Activated CD4-positive, alpha-beta T cell treated with anti-CD3 and anti-CD28 coated beads, Interleukin-2, amount 10 ng/mL, durations not matched to agents 7 days and 5 days (primary cell): Measurements from ENCODE around the gene CD163. TPM values are rescaled to one million over a fixed set of nuclear protein-coding genes. Genes with fewer than 3 reads are reported as not detected.
A peak's percentile ranks its signal among the peaks of the same experiment; 100 is the strongest.

ENCODE experiments used
- CTCF ChIA-PET: fragments of 350-600 bp; sonication (Branson Sonifier 250); formaldehyde crosslinking; loops from one replicate; lab custom pipeline; 2021; ENCODE audit warnings: antibody characterized with exemption; lab: Charles Lee
- POLR2A ChIA-PET: fragments of 350-600 bp; sonication (Branson Sonifier 250); formaldehyde crosslinking; loops from one replicate; lab custom pipeline; 2021; ENCODE audit warnings: antibody characterized with exemption; lab: Charles Lee
- DNase-seq: peaks from one replicate; pipeline ENCODE4 v3.0.0-alpha.2; 2020
- H3K27ac Mint-ChIP-seq: one replicate; pipeline ENCODE4 v1.8.0; 2021; ENCODE audit warnings: mild to moderate bottlenecking, moderate library complexity, mixed read lengths
- H3K27me3 Mint-ChIP-seq: one replicate; pipeline ENCODE4 v1.8.0; 2021; ENCODE audit warnings: mixed read lengths
- H3K36me3 Mint-ChIP-seq: one replicate; pipeline ENCODE4 v1.8.0; 2021; ENCODE audit warnings: low read depth, mixed read lengths
- H3K4me1 Mint-ChIP-seq: one replicate; pipeline ENCODE4 v1.8.0; 2021; ENCODE audit warnings: mixed read lengths
- H3K4me3 Mint-ChIP-seq: one replicate; pipeline ENCODE4 v1.8.0; 2021; ENCODE audit warnings: mild to moderate bottlenecking, moderate library complexity, mixed read lengths
- H3K9me3 Mint-ChIP-seq: one replicate; pipeline ENCODE4 v1.8.0; 2021; ENCODE audit warnings: mixed read lengths
- total RNA-seq, 2 experiments: library from RNA; stranded (reverse); gene quantifications; one replicate each; pipeline ENCODE4 v1.2.3, GENCODE V29; 2021

CD163 gene
- total RNA-seq, 2 experiments from 2014 or later, result not detected

GRCh38 chr12:7493006-7493405, 10.6 kb downstream of the CD163 start:
- no peak for DNase-seq
- ChIA-PET CTCF (no interaction called here), POLR2A (no interaction called here)
- Mint-ChIP-seq H3K36me3 (no peaks in the 10 kb centered on the region), H3K27ac (no peak overlapping the region), H3K4me3 (no peak overlapping the region), H3K9me3 (no peaks in the 10 kb centered on the region), H3K27me3 (peaks cover 17% of the 10 kb centered on the region), H3K4me1 (no peaks in the 10 kb centered on the region)

- H3K4me1 Mint-ChIP-seq, result no peaks in the 10 kb centered on the region
- H3K36me3 Mint-ChIP-seq, result no peaks in the 10 kb centered on the region
- no peak overlapping the region for H3K27ac Mint-ChIP-seq
- peaks cover 9% of the 10 kb centered on the region for H3K27me3 Mint-ChIP-seq
- H3K4me3 Mint-ChIP-seq, result no peak overlapping the region
- POLR2A ChIA-PET, result no interaction called here
- CTCF ChIA-PET, result no interaction called here
- no peaks in the 10 kb centered on the region for H3K9me3 Mint-ChIP-seq
- DNase-seq, result no peak
Measured at GRCh38 chr12:7486512-7486911, 17.1 kb downstream of the CD163 start.

GRCh38 chr12:7485095-7485494, 18.5 kb downstream of the CD163 start:
- Mint-ChIP-seq H3K9me3 (no peaks in the 10 kb centered on the region), H3K27me3 (no peaks in the 10 kb centered on the region)

GRCh38 chr12:7483343-7483742, 20.2 kb downstream of the CD163 start:
- no peaks in the 10 kb centered on the region for H3K36me3 Mint-ChIP-seq
- no peak overlapping the region for H3K4me3 Mint-ChIP-seq
- POLR2A ChIA-PET, result no interaction called here
- H3K27ac Mint-ChIP-seq, result no peak overlapping the region
- H3K27me3 Mint-ChIP-seq, result no peaks in the 10 kb centered on the region
- no peaks in the 10 kb centered on the region for H3K9me3 Mint-ChIP-seq
- CTCF ChIA-PET, result no interaction called here
- H3K4me1 Mint-ChIP-seq, result no peaks in the 10 kb centered on the region
- DNase-seq, result no peak

More at GRCh38 chr12:7485095-7485494, 18.5 kb downstream of the CD163 start:
- DNase-seq, result no peak
- Mint-ChIP-seq H3K4me1 (no peaks in the 10 kb centered on the region), H3K4me3 (no peak overlapping the region), H3K36me3 (no peaks in the 10 kb centered on the region), H3K27ac (no peak overlapping the region)
- ChIA-PET POLR2A (no interaction called here), CTCF (no interaction called here)

- POLR2A ChIA-PET, result no interaction called here
- peaks cover 9% of the 10 kb centered on the region for H3K27me3 Mint-ChIP-seq
- H3K4me3 Mint-ChIP-seq, result no peak overlapping the region
- CTCF ChIA-PET, result no interaction called here
- no peak for DNase-seq
- no peaks in the 10 kb centered on the region for H3K36me3 Mint-ChIP-seq
- H3K4me1 Mint-ChIP-seq, result no peaks in the 10 kb centered on the region
- H3K9me3 Mint-ChIP-seq, result no peaks in the 10 kb centered on the region
- H3K27ac Mint-ChIP-seq, result no peak overlapping the region
Measured at GRCh38 chr12:7479771-7480170, 23.8 kb downstream of the CD163 start.

- Mint-ChIP-seq H3K36me3 (no peaks in the 10 kb centered on the region), H3K4me3 (no peak overlapping the region), H3K9me3 (peaks cover 4% of the 10 kb centered on the region), H3K27ac (no peak overlapping the region), H3K4me1 (no peaks in the 10 kb centered on the region), H3K27me3 (peaks cover 30% of the 10 kb centered on the region)
- no peak for DNase-seq
- POLR2A ChIA-PET, result no interaction called here
- CTCF ChIA-PET, result no interaction called here
Measured at GRCh38 chr12:7472060-7472459, 31.5 kb downstream of the CD163 start.

GRCh38 chr12:7460375-7461259, 43.0 kb downstream of the CD163 start:
- Mint-ChIP-seq H3K4me3 (no peak overlapping the region), H3K4me1 (no peaks in the 10 kb centered on the region), H3K36me3 (no peaks in the 10 kb centered on the region), H3K27ac (no peak overlapping the region), H3K27me3 (peaks cover 10% of the 10 kb centered on the region), H3K9me3 (no peaks in the 10 kb centered on the region)
- CTCF ChIA-PET, result no interaction called here
- POLR2A ChIA-PET, result no interaction called here
- peak; percentile 61 for DNase-seq

- no peak for DNase-seq
- H3K4me1 Mint-ChIP-seq, result no peaks in the 10 kb centered on the region
- H3K4me3 Mint-ChIP-seq, result no peak overlapping the region
- no peaks in the 10 kb centered on the region for H3K9me3 Mint-ChIP-seq
- ChIA-PET CTCF (no interaction called here), POLR2A (no interaction called here)
- peaks cover 5% of the 10 kb centered on the region for H3K27me3 Mint-ChIP-seq
- H3K27ac Mint-ChIP-seq, result no peak overlapping the region
- no peaks in the 10 kb centered on the region for H3K36me3 Mint-ChIP-seq
Measured at GRCh38 chr12:7459973-7460372, 43.6 kb downstream of the CD163 start.

- Mint-ChIP-seq H3K36me3 (no peaks in the 10 kb centered on the region), H3K4me3 (no peak overlapping the region), H3K27ac (no peak overlapping the region), H3K4me1 (no peaks in the 10 kb centered on the region), H3K27me3 (peaks cover 13% of the 10 kb centered on the region), H3K9me3 (no peaks in the 10 kb centered on the region)
- ChIA-PET POLR2A (no interaction called here), CTCF (no interaction called here)
- DNase-seq, result no peak
Measured at GRCh38 chr12:7451756-7452155, 51.8 kb downstream of the CD163 start.

GRCh38 chr12:7450667-7451066, 52.9 kb downstream of the CD163 start:
- no peaks in the 10 kb centered on the region for H3K4me1 Mint-ChIP-seq
- H3K27ac Mint-ChIP-seq, result no peak overlapping the region
- peaks cover 16% of the 10 kb centered on the region for H3K27me3 Mint-ChIP-seq
- DNase-seq, result no peak
- CTCF ChIA-PET, result no interaction called here
- H3K4me3 Mint-ChIP-seq, result no peak overlapping the region
- POLR2A ChIA-PET, result no interaction called here
- no peaks in the 10 kb centered on the region for H3K9me3 Mint-ChIP-seq
- H3K36me3 Mint-ChIP-seq, result no peaks in the 10 kb centered on the region

GRCh38 chr12:7448099-7448498, 55.5 kb downstream of the CD163 start:
- CTCF ChIA-PET, result no interaction called here
- Mint-ChIP-seq H3K27ac (no peak overlapping the region), H3K4me1 (no peaks in the 10 kb centered on the region), H3K27me3 (peaks cover 23% of the 10 kb centered on the region), H3K4me3 (no peak overlapping the region), H3K9me3 (no peaks in the 10 kb centered on the region), H3K36me3 (no peaks in the 10 kb centered on the region)
- POLR2A ChIA-PET, result no interaction called here
- DNase-seq, result no peak

- Mint-ChIP-seq H3K4me3 (no peak overlapping the region), H3K9me3 (no peaks in the 10 kb centered on the region), H3K27ac (no peak overlapping the region), H3K27me3 (peaks cover 46% of the 10 kb centered on the region), H3K4me1 (peaks cover 7% of the 10 kb centered on the region), H3K36me3 (no peaks in the 10 kb centered on the region)
- CTCF ChIA-PET, result no interaction called here
- POLR2A ChIA-PET, result no interaction called here
- DNase-seq, result no peak
Measured at GRCh38 chr12:7444537-7444936, 59.0 kb downstream of the CD163 start.

GRCh38 chr12:7444076-7444475, 59.5 kb downstream of the CD163 start, which contains the start of gene CD163L1:
TSS of gene CD163L1 (minus strand) at chr12:7444153. CDS start at chr12:7444127, 26 bp downstream.
- H3K27ac Mint-ChIP-seq, result no peak within 1 kb of the TSS
- no peaks in the 10 kb centered on the region for H3K9me3 Mint-ChIP-seq
- peaks cover 50% of the 10 kb centered on the region for H3K27me3 Mint-ChIP-seq
- no peak within 1 kb of the TSS for H3K4me3 Mint-ChIP-seq
- DNase-seq, result no peak
- peaks cover 11% of the 10 kb centered on the region for H3K4me1 Mint-ChIP-seq
- ChIA-PET POLR2A (no interaction called here), CTCF (no interaction called here)
- no peaks in the 10 kb centered on the region for H3K36me3 Mint-ChIP-seq

- H3K4me3 Mint-ChIP-seq, result no peak overlapping the region
- no peak for DNase-seq
- H3K27me3 Mint-ChIP-seq, result peaks cover 55% of the 10 kb centered on the region
- no peak overlapping the region for H3K27ac Mint-ChIP-seq
- H3K4me1 Mint-ChIP-seq, result peaks cover 11% of the 10 kb centered on the region
- H3K36me3 Mint-ChIP-seq, result no peaks in the 10 kb centered on the region
- CTCF ChIA-PET, result no interaction called here
- POLR2A ChIA-PET, result no interaction called here
- no peaks in the 10 kb centered on the region for H3K9me3 Mint-ChIP-seq
Measured at GRCh38 chr12:7441216-7441615, 62.4 kb downstream of the CD163 start.
